IPS-NIHi11 (cell line): Measurements from ENCODE around the gene TMEM81.
A peak's percentile ranks its signal among the peaks of the same experiment; 100 is the strongest.

Experiments used
- DNase-seq: peaks from one replicate; pipeline ENCODE4 v3.0.0; 2012; ENCODE audit warnings: mixed read lengths, low spot score

The TMEM81 gene

DNA sequence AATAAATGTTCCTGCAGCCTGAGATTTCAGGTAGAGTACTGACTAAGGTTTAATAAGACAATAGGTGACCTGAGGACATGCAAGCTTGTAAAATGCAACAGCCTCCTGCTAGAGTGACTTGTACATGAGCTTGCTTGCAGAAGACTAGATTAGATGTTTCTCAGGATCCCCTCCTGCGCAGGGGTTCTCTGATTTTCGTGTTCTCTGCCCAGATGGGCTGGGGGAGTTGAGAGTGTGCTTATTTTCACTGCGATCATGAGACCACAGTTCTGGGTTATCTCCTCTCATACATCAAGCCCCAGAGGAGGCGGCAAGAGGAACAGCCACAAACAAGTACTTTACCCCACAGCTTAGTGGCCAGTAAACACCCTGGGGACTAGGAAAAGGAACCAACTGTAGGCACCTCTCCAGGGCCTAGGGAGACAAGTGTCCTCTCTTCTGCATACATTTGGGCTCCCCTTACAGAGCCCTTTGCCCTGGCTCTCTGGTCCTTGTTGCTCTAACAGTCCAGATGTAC, 8.0 kb downstream of the TMEM81 start:
- DNase-seq, result no peak

DNA sequence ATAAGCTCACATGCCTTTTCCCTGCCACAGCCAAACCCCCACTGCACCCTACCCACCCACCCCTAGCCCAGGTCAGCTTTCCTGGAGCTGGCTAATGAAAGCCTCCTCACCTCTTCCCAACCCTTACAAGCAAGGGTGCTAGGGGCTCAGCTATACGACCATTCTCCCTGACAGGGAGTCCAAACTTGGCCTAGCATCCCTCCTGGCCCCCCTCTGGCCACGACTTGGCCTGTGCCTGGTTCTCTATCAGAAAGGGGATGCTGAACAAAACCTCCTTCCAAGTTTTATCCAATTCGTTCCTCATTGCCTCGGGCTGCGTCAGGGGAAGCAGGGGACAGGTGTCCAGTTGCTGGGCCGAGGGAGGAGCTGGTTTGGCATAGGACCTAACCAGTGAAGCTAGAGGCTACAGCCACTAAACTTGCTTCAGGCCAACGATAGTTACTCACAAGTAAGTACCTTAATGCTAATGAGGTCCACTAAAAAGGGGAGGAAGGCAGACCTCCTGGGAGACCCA, 8.6 kb downstream of the TMEM81 start:
- DNase-seq, result no peak

DNA sequence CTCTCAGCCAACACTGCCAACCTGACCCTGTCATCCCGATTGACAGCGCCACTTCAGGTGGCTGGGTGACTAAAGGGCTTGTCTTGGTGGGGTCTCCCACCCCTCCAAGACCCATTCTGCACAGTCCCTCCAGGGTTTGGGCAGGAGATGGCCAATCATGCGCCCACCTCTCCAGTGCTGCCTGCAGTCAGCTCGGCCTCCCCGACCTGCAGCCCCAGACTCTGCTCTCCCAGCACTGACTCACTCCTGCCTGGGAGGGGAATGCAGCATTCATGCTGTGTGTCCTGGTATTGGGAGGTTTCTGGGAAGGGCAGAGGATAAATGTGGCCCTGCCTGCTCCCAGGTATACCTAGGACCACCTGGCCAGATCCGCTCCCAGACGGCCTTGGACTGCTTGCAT, 9.7 kb downstream of the TMEM81 start:
- no peak for DNase-seq

DNA sequence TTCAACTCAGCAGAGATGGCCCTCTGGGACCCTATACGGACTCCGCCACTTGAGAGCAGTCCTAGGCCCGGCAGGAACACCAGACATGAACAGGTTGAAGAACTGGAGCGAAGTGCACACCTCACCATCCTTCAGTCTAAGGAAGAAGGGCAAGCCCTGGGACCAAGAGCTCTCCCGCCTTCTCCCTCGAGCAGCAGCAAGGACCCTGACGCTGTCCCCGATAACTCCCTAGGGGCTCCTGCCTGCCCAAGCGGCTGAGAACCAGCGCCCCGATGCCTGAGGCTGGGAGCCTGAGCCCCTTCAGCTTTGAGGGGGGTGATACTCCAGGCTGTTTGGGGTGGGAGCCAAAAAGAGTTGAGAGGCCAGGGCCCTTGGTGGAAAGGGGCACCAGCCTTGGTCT, 10.2 kb downstream of the TMEM81 start:
- no peak for DNase-seq

DNA sequence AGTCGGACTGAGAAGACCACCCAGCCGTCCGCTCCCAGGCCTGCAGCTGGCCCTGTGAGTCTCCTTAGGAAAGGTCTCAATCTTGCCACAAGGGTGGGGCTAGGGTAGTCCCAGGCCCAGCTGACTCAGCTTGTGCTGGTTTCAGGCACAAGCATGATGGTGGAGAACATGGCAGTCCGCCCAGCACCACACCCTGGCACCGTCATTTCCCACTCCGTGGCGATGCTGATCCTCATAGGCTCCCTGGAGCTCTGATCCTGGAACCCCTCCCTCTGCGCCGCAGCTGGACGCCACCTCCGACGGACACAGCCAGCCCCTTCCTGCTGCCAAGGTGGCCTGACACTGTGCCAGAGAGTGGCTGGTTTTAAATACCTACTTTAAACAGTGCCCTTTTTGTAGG, 10.7 kb downstream of the TMEM81 start:
- DNase-seq, result no peak

DNA sequence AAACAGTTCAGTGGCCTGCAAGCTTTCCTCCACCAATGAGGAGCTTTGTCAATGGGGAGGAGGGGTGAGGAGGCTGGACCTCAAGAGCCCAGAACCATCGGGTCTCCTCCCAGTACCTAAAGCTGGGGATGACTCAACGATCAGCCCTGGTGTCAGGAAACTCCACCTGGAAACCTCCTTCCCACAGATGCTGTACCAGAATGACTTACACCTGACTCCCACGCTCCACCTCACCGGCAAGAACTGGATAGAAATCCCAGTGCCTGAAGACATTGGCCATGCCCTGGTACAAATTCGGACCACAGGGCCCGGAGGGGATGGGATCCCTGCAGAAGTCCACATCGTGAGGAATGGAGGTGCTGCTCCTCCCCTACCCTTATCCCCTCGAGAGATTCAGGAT, 11.4 kb downstream of the TMEM81 start:
- DNase-seq, result no peak

DNA sequence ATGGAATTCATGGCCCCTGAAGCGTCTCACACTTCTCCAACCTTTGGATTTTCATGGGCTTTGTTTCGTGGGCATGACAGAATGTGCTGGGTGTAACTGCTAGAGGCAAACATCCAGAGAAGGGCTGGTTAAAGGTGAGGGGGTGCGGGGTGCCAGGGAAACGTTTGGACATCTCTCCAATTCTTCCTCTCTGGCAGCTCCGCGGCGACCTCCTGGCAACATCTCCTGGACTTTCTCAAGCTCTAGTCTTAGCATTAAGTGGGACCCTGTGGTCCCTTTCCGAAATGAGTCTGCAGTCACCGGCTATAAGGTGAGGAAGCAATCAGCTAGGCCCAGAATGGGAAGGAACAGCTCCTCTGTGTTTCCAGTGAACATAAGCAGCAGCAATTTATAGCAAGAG, 12.0 kb downstream of the TMEM81 start:
- DNase-seq, result no peak

DNA sequence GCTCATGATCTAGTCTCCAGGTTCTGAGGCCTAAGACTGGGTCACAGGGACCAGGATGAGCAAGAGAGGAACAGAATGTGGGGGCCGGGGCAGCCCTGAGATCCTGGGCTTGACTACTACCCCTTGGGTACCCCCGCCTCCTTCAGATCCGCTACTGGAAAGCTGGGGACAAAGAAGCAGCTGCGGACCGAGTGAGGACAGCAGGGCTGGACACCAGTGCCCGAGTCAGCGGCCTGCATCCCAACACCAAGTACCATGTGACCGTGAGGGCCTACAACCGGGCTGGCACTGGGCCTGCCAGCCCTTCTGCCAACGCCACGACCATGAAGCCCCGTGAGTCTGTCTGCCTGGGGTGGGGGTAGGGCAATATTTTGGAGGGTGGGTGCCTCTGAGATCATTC, 12.5 kb downstream of the TMEM81 start:
- DNase-seq, result no peak

DNA sequence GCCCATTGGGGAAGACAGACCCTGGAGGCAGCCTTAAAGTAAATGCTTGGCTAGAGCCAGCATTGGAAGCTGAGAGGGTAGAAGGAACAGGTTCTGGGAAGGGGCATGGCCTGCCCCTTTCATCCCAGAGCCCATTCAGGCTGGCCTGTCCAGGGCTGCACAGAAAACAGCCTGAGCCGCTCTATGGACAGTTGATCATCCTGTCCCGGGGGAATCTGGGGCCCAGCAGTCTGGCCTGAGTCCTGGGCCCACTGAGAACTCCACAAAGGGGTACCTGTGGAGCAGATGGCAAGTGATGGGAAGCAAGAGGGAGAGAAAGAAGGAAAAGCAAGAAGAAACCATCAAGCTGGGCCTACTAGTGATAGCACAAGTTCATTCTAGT, 13.2 kb downstream of the TMEM81 start:
- DNase-seq, result no peak

DNA sequence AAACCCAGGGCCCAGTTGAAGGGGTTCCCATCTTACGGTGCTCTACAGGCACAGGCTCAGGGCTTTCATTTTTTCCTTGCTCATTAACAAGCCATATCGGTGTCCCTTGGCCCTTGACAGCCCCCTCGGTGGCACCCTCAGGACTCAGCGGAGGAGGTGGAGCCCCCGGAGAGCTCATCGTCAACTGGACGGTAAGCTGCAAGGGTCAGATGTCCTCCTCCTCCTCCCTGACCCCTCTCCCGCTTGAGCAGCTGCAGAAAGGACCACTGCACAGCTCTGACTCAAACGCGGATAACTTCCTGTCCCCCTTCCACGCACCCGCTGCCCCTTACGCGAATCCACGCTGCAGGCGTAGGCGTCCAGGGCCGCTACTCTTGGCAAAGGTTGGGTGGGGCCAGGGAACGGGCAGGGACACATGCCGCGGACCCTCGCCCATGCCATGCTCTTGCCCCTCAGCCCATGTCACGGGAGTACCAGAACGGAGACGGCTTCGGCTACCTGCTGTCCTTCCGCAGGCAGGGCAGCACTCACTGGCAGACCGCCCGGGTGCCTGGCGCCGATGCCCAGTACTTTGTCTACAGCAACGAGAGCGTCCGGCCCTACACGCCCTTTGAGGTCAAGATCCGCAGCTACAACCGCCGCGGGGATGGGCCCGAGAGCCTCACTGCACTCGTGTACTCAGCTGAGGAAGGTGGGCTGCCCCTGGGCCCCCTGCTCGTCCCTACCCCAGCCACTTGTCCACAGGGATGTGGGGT, 14.7 kb downstream of the TMEM81 start:
- DNase-seq, result no peak

DNA sequence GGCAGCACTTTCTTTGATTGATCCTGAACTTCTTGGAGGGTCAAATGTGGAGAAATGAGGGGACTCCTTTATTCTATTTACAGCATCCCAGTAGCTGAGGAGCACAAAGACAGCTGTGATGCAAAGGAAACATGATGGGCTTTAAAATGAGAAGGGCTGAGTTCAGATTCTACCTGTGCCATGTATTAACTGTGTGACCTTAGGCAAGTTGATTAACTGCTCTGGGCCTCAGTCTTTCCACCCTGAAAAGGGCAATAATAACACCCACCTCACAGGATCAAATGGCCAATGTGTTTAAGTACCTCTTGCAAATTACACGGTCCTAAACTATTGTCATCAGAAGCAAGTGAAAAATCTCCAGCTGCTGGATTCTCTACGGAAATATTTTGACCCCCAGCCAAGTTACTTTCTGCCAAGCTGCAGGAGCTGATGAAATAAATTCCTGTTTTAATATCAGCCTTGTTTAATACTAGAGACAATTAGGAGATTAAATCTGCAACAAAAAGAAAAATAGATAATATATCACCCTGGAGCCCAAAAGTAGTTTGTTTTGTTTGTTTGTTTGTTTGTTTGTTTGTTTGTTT, 15.7 kb downstream of the TMEM81 start:
- DNase-seq, result no peak

DNA sequence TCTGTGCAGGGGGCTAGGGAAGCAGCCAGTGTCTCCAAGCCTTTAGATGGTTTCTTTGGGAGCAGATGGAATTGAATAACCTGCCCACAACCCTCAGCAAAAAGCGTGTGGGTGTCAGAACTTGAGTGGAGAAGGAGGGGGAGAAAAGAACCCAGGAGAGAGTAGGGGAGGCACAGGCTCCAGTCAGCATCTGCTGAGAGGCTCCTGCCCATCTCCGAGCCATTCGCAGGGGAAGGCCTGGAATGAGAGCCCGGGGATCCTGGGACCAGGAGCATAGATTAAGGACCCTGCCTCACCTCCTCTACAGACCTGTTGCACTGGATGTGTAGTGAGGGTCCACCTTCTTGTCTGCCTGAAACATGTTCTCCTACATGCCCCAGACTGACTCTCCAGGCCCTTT, 16.3 kb downstream of the TMEM81 start:
- no peak for DNase-seq

DNA sequence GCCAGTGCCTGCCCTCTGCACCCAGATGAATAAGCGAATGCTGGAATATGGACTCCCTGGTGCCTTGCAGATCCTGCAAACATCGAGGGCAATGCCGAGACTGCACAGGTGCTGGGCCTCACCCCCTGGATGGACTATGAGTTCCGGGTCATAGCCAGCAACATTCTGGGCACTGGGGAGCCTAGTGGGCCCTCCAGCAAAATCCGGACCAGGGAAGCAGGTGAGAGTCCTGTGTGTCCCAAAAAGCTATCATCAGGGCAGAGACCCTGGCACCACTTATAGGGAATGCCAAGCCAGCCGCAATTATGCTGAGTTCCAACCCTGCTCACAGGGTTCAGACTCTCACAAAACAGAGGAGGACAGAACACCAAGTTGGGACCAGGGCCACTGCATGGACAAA, 17.2 kb downstream of the TMEM81 start:
- DNase-seq, result no peak

DNA sequence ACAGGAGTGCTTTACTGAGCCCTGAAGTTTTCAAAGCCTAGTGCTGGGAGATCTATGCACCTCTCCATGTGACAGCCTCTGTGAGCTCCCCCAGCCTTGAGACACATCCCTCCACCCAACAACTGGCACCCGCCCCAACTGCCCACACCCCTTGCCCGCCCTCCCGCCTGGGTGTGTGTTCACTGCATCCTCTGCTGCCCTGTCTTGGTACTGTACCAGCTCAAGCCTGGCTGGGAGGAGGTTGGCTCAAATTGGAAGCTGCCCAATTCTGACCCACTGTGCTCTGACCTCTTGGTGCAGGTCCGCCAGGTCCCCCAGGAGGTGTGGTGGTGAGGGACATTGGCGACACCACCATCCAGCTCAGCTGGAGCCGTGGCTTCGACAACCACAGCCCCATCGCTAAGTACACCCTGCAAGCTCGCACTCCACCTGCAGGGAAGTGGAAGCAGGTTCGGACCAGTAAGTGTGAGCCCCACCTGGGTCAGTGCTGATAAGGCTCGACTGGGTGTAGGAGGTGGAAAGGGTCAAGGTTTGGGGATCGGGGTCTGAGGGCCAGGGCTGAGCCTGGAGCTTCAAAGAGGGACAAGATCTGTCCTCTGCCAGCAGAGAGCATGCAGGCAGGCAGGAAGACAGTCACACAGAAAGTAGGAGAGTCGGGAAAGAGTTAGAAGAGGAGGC, 18.0 kb downstream of the TMEM81 start:
- peak; percentile 76 for DNase-seq

DNA sequence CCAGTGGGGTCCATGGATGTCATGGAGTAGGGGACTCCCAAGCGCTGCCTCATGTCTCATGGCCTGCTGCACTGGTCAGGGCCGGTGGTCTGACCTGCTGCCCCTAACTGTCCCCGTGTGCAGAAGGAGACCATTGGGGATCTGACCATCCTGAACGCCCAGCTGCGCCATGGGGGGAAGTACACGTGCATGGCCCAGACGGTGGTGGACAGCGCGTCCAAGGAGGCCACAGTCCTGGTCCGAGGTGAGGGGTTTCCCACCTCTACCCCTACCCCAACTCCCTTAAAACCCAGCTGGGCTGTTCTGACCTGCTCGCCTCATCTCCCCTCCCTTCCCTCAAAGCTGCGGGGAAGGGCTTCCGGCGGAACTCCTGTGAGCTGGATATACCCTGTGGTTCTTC, 18.6 kb downstream of the TMEM81 start:
- DNase-seq, result no peak

DNA sequence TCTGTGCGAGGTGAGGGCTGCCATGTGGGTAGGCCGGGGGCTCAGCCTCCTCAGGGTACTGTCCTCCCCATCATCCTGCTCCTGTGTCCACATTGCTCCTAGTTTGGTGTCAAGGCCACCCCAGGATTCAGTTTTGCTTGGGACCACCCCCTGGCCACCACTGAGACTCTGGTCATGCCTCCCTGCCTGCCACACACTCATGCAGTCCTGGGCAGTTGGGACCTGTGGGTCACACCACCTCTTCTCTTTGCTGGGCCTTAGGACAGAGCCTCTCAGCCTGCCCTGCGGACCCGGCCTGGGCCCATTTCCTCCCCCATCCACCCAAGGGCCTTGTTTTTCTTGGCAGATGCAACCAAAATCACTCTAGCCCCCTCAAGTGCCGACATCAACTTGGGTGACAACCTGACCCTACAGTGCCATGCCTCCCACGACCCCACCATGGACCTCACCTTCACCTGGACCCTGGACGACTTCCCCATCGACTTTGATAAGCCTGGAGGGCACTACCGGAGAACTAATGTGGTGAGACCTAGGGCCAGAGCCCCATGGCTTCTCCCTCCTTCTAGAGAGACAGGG, 19.4 kb downstream of the TMEM81 start:
- DNase-seq, result no peak

DNA sequence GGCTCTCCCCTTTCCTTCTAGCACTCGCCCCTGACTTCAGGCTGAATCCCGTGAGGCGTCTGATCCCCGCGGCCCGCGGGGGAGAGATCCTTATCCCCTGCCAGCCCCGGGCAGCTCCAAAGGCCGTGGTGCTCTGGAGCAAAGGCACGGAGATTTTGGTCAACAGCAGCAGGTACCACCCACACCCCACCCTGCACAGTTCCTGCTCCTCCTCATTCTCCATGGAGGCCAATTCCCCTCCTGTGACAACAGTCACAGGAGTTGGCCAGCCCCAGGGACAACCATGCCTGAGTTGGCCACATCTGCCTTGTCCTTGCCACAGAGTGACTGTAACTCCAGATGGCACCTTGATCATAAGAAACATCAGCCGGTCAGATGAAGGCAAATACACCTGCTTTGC, 20.0 kb downstream of the TMEM81 start:
- no peak for DNase-seq

DNA sequence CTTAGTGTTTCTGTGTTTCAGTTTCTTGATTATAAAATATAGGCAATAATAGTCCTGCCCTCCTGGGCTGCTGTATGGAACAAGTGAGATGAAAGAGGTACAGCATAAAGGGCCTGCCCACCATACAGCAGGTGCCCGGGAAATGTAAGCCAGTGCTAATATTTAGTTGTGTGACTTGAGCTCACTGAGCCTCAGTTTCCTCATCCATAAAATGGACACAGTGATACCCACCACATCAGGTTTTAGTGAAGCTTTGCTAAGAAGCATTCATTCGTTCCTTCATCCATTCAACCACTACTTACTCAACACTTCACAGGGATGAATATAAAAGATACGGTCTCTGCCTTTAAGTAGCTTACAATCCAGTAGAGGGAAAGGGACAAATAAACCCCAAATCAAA, 21.4 kb downstream of the TMEM81 start:
- no peak for DNase-seq

DNA sequence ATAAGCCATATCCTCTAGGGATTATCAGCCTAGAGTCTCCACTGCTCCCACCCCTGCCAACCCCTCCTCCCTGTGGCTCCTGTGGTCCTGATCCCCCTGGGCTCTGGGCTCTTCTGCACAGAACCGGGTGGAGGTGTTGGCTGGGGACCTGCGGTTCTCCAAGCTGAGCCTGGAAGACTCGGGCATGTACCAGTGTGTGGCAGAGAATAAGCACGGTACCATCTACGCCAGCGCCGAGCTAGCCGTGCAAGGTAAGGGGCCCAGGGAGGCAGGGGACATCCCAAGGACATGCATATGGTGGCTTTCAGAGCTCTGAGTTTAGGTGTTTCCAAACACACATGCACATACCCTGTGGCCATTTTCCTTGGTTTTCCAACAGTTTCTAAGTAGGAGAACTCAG, 21.9 kb downstream of the TMEM81 start:
- no peak for DNase-seq

DNA sequence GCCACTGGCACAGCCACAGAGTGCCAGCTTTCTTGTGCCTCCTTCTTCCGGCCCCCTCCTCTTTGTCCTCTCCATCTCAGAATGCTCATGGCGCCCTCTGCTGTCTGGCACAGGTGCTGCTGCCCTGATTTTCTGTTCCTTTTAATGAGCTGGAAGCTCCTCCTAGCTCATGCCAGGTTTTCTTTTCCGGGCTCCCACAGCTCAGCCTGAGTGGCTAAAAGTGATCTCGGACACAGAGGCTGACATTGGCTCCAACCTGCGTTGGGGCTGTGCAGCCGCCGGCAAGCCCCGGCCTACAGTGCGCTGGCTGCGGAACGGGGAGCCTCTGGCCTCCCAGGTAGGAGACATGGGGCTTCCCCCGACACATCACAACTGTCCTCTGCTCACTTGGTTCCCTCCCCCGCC, 22.6 kb downstream of the TMEM81 start:
- DNase-seq, result peak; percentile 90

DNA sequence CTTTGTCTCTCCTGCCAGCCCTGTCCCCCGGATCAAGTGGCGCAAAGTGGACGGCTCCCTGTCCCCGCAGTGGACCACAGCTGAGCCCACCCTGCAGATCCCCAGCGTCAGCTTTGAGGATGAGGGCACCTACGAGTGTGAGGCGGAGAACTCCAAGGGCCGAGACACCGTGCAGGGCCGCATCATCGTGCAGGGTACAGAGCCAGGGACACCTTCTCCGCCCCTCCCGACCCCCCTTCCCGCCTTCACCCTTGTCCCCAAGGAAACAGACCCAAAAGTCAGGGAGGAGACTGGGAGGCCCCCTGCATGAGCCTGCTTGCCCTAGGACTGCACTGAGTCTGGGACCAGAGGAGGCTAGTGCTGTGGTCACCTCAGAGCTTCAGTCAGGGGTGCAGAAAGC, 23.0 kb downstream of the TMEM81 start:
- DNase-seq, result no peak

DNA sequence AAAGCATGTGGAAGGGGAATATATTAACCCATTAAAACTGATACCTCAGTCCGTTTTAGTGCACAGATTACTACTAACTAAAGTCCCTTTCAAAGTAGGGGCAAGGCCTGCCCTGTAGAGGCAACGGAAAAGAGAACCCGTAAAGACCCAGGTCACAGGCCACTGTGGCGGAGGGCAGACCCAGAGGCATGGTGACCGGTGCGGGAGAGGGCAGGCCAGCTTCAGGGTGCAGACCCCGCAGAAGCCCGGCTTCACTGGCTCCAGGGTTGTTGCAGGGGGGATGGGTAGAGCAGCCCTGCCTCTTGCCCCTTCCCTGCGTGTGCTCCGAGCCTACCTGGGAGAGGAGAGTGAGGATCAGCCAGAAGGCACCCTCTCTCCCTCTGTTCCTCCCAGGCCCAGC, 23.5 kb downstream of the TMEM81 start:
- no peak for DNase-seq

DNA sequence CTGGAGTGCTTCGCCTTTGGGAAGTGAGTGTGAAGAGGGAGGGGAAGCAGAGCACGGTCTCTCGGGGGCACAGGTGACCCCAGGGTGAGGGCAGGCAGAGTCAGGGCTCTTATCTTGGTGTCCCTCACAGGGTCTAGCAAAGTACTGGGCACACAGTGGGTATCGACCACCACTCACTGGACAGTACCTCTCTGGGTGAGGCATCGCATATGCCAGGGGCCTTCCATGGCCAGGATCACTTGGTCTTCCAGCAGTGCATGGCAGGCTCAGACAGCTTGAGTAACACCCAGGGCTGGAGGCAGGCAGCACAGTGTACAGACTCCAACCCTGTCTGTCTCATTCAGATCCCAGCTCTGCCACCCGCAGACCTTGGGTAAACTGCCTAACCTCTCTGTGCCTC, 24.6 kb downstream of the TMEM81 start:
- no peak for DNase-seq
